ENCODE data around the gene CRIP2.

- TF ChIP-seq, protein P1, sequence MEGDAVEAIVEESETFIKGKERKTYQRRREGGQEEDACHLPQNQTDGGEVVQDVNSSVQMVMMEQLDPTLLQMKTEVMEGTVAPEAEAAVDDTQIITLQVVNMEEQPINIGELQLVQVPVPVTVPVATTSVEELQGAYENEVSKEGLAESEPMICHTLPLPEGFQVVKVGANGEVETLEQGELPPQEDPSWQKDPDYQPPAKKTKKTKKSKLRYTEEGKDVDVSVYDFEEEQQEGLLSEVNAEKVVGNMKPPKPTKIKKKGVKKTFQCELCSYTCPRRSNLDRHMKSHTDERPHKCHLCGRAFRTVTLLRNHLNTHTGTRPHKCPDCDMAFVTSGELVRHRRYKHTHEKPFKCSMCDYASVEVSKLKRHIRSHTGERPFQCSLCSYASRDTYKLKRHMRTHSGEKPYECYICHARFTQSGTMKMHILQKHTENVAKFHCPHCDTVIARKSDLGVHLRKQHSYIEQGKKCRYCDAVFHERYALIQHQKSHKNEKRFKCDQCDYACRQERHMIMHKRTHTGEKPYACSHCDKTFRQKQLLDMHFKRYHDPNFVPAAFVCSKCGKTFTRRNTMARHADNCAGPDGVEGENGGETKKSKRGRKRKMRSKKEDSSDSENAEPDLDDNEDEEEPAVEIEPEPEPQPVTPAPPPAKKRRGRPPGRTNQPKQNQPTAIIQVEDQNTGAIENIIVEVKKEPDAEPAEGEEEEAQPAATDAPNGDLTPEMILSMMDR (IDR thresholded peaks at IDR 0.05; ENCODE audit: control extremely low read depth in 1 of 3, insufficient read depth in 1 of 3, low read depth in 1 of 3, low read length in 3 of 3), result no peak
- TF ChIP-seq EZH2 (IDR thresholded peaks at IDR 0.05; ENCODE audit: low read depth, low read length, severe bottlenecking) (no peak), ZNF274 (IDR thresholded peaks at IDR 0.05; ENCODE audit: borderline replicate concordance, extremely low read depth, low read length) (no peak), RAD21 (IDR thresholded peaks at IDR 0.05 in 1 of 2, conservative IDR thresholded peaks at IDR 0.05 in 1 of 2; ENCODE audit: low read depth in 2 of 2, low read length in 2 of 2) (no peak)
These were observed 32.5 kb upstream of the CRIP2 start for GRCh38 chr14:105442125-105442524.
